ENCODE measurements around the gene PAQR8.
A peak's percentile ranks its signal among the peaks of the same experiment; 100 is the strongest.
"Not testable (repeated sequence)": the region's sequence is repeated elsewhere in the genome, so short reads cannot be mapped to it uniquely, and the experiment has no call there.

Gene PAQR8

GRCh38 chr6:52377538-52378221 is 15.7 kb downstream of the PAQR8 start:
- peak; percentile 12 for DNase-seq (ENCODE audit: low spot score)

DNA sequence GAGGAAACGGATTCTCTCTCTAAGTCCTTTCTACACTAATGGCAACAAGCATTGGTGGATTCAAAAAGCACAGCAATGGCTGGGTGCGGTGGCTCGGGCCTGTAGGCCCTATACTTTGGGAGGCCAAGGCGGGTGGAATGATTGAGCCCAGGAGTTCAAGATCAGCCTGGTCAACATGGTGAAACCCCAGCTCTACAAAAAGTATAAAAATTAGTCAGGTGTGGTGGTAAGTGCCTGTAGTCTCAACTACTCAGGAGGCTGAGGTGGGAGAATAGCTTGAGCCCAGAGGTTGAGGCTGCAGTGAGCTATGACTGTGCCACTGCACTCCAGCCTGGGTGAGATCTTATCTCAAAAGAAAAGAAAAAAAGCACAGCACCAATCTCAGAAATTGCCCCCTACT is 19.3 kb downstream of the PAQR8 start:
- DNase-seq (ENCODE audit: low spot score) = no peak

DNA sequence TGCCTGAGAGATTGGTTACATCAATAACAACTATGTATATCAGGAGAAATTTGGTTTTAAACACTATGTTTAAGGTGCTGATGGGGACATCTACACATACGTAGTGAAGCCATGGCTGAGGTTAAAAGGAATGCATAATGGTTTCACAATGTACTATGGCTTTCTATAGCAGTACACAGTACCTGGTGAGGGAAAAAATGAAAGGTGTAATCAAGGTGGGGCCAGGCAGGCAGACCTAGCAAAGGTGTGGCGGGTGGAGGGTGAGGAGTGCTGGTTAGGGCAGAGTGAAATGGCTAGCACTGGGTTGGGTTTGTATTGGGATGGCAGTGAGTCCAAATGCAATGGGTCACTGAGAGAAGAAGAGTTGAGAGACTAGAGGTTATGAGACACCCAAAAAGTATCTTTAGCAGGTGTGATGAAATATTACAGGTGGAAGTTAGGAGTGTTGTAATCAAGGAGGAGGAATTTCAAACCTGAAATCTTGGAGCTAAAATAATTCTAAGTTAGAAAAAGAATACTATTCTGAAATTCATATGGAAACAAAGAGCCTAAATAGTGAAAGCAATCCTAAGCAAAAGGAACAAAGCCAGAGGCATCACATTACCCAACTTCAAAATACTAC is 22.3 kb downstream of the PAQR8 start:
- no peak for DNase-seq (ENCODE audit: low spot score)

GRCh38 chr6:52385074-52385473 is 23.1 kb downstream of the PAQR8 start:
- DNase-seq (ENCODE audit: low spot score) = no peak

DNA sequence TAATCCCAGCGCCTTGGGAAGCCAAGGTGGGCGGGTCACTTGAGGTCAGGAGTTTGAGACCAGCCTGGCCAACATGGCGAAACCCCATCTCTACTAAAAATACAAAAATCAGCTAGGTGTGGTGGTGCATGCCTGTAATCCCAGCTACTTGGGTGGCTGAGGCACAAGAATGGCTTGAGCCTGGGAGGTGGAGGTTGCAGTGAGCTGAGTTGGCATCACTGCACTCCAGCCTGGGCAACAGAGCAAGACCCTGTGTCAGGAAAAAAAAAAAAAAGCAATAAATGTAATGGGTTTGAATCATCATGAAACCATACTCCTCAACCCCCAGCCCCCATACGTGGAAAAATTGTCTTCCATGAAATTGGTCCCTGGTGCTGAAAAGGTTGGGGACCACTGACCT is 26.2 kb downstream of the PAQR8 start:
- DNase-seq (ENCODE audit: low spot score) = not testable (repeated sequence)

DNA sequence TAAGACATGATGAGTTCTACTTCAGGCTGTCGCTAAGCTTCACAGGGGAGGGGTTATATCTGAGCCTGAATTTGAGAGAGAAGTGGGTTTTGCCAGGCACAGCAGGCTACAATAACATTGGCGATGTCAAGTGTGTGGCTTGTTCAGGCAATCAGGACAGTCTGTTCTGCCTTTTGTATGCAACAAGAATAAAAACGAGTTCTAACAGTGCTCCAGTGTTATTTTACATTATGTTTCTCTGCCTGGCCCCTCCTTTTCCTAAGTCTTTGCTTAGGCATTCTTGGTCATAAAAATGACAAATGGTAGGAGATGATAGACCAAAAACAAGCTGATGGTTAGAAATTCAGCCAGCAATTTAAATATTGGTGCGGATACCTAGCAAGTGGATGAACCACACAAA is 26.8 kb downstream of the PAQR8 start:
- DNase-seq (ENCODE audit: low spot score) = no peak

GRCh38 chr6:52389264-52389625 is 27.3 kb downstream of the PAQR8 start:
- DNase-seq (ENCODE audit: low spot score) = peak; percentile 25

DNA sequence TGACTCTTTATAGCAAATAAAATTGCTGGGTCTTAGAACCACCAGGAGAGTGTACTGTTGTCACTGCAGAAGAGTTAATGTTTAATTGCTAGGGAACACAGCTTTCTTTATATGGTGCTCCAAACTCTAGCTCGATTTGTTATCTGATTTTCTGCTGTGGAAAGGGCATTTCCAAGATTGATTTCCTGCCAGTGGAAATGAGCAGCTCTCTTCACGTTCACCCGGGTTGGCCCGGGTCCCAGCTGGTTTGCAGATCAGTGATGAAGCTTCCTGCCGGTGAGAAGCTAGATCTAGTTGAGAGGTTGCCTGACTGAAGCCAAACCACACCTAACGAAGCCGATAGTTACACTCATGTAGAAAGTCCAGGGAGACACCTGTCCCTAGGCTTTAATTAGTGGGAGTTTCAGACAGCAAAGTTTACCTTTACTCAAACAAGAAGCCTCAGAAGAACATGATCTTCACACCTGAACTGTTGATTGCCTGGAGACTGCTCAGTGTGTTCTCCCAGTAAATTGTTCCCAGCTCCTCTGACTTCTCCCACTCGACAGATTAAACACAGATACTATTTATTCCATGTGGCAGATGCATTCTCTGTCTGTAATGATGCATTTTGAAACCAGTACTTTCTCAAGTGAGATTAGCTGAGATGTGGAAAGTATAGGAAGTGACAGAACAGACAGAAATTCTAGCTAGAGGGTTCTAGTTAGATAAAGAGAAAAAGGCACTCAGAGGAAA is 27.8 kb downstream of the PAQR8 start:
- DNase-seq (ENCODE audit: low spot score) = peak; percentile 56

DNA sequence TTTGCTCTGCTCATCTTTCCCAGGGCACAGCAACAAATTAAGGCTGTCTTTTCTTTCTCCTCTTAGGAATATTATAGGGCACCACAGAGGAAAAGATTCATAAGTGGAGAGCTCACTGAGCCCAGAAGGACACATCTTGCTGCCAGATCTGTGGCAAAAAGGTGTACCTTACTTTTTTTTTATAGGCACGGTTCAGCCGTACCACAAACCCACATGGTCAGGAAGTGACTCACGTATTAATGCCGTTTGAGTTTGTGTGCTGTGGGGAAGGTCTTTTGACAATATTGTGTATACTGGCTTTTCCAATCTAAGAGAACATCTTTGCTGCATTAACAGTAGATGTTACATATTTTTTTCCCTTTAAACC is 28.4 kb downstream of the PAQR8 start:
- DNase-seq (ENCODE audit: low spot score) = peak; percentile 76

GRCh38 chr6:52391599-52391998 is 29.6 kb downstream of the PAQR8 start:
- DNase-seq (ENCODE audit: low spot score) = no peak

DNA sequence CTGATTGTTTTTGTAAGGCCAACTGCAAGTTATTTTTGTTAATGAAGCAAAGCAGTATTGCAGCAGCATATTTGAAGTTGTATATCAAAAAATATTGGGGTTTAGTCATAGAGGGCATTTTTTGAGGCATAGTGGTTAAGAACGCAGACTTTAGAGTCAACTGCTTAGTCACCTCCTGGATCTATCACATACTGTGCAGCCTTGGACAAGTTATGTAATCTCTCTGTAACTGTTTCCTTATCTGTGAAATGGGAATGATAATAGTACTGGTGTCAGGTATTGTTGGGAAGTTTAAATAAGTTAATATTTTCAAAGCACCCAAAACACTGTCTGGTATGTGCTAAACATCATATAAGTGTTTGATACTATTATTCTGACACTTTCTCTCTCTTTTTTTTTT is 31.0 kb downstream of the PAQR8 start:
- peak; percentile 69 for DNase-seq (ENCODE audit: low spot score)

GRCh38 chr6:52393780-52394179 is 31.8 kb downstream of the PAQR8 start:
- DNase-seq (ENCODE audit: low spot score) = no peak

DNA sequence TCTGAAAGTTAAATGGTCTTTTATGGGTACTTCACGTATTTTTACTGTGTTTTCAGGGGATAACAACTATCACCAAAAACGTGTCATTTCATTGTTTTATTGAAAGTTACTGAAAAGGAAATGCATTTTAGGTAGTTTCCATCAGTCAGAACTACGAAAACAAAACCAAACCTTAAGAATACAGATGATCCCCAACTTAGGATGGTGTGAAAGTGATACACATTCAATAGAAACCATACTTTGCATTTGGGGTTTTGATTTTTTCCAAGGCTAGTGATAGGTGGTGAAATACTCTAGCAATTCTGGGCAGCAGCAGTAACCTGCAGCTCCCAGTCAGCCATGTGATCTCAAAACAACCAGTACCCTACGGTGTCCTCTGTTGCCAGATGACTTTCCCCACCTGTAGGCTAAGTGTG is 32.3 kb downstream of the PAQR8 start:
- peak; percentile 34 for DNase-seq (ENCODE audit: low spot score)

DNA sequence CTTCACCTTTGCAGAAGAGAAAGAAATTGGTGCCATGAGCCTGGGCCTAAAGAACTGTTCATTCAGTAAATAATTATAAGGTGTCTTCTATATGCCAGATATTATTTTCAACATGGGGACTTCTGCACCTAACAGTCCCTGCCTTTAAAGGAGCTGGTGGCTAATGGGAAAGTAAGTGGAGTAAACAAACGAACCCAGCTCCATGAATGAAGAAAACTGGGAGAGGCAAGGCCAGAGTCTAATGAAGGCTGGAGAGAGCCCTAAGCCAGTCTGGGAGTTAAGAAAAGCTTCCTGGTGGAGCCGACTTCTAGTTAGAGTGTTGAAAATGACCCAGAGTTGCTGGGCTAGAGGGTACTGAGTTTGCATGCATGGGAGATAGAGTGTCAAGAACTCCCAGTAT is 34.0 kb downstream of the PAQR8 start:
- DNase-seq (ENCODE audit: low spot score) = no peak

DNA sequence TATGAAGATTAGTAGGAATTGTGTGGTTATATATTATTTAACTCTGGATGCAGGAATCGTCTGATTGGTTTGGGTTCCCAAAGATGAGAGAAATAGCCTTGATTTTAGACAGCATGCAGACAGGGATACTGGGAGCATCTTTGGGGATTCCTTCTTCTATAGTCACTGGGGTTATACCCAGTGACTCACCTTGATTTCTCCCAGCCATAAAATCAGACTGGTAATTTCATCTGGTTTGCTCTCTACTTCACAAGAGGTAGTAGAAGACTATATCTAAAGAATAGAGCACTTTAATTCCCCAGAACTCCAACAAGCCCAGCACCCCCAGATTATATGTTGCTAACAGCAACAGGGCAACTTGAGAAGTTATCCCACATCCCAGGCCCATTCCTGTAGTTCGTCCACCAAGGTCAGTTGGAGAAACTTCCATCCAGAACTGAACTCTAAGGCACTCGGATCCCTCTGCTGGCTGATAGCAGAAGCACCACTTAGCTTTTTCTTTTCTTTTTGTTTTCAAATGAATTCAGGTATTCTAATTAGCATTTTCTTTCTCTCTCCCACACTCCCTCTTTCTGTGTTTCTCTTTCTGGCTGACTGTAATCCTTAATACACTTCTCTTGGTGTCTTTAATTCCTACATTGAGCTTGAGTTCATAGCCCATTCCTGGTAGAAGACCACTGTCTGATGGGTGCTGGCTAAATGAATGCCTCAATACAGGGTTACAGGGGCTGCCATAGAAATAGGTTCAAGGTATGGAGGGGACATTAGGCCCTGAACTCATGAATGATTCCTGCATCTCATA is 37.8 kb downstream of the PAQR8 start:
- peak; percentile 49 for DNase-seq (ENCODE audit: low spot score)

DNA sequence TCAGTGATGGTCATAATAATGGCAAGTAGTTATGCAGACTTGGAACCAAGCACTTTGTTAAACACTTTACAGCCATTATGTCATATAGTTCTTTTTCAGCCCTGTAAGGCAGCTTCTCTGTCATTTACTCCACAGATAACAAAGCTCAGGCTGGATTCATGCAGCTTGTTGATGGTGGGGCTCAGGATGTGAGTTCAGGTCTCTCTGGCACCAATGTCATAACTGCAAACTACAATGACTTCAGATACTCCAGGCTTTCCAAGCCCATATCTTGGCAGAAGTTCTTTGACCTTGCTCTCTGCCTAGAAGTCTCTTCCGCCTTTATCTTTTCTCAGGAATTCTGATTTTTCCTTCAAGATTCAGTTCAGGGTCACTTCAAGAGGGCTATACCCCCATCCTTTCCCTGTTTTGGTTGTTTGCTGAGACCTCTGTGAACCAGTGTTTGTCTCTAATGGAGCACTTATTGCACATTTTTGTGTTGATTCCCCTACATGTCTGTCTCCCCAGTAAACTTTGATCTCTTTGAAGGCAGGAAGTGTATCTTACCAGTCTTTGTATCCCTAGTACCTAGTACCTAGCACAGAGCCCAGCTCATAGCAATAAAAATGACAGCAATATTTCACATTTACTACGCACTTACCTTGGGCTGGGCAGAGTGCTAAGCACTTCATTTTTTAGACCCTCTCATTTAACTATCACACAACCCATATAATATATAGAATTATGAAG is 38.5 kb downstream of the PAQR8 start:
- no peak for DNase-seq (ENCODE audit: low spot score)

- no peak for DNase-seq (ENCODE audit: low spot score)
These were observed 41.1 kb downstream of the PAQR8 start for GRCh38 chr6:52403086-52403485.

GRCh38 chr6:52403627-52404026 is 41.7 kb downstream of the PAQR8 start:
- DNase-seq (ENCODE audit: low spot score) = no peak

GRCh38 chr6:52405243-52405642 is 43.3 kb downstream of the PAQR8 start:
- no peak for DNase-seq (ENCODE audit: low spot score)

- DNase-seq (ENCODE audit: low spot score) = no peak
These were observed 45.5 kb downstream of the PAQR8 start for GRCh38 chr6:52407467-52407866.

GRCh38 chr6:52409499-52409898 is 47.5 kb downstream of the PAQR8 start:
- no peak for DNase-seq (ENCODE audit: low spot score)

- DNase-seq (ENCODE audit: low spot score) = no peak
These were observed 49.0 kb downstream of the PAQR8 start for GRCh38 chr6:52410979-52411378.
